Epithelial cell of esophagus (primary cell): Measurements from ENCODE around the gene TMEM217.
A peak's percentile ranks its signal among the peaks of the same experiment; 100 is the strongest.

Source experiments
- DNase-seq: peaks from one replicate; pipeline ENCODE4 v3.0.0; 2010; ENCODE audit warnings: low read depth
- H3K4me3 ChIP-seq: 2 replicates; pipeline ENCODE4 v1.5.1; 2011; ENCODE audit warnings: mild to moderate bottlenecking, low read length, control low read depth
- TF ChIP-seq, protein P1 (sequence below): IDR thresholded peaks from 2 replicates; pipeline ENCODE4 v1.5.1; 2011; ENCODE audit warnings: low read depth, mild to moderate bottlenecking, low read length, control low read depth, inconsistent platforms; ENCODE audit not compliant: insufficient read depth; ENCODE audit errors: missing control alignments

The TMEM217 gene

DNA sequence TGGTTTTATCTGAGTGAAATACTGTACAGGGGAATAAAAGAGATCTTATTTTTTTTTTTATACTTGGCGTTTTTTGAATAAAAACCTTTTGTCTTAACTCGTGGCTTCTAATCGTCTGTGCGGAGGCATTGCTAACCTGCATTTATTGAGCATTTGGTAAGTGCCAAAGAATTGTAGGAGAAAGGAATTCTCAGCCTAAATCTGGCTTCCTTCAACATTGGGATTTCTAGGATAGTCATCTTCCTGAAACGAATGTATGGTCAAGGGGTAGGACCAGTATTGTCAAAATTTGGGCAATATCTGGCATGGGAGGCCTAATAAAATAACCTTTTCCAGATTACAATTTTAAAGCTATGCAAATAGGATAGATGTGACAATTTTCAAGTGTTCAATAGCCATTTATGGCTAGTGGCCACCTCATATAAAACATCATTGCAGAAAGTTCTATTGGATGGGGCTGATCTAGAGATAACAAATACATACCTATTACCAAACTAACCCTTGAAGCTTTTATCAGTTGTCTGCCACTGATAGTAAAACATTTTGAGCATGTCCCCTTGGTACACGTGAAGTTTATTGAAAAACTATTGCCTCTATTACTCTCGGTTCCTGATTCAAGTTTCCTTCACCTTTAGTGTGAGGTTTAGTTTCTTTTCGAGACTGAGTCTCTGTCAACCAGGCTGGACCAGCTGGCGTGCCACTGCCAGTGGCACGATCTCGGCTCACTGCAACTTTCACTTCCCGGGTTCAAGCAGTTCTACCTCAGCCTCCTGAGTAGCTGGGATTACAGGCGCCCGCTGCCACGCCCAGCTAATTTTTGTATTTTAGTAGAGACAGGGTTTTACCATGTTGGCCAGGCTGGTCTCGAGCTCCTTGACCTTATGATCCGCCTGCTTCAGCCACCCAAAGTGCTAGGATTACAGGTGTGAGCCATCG is 82.3 kb downstream of the TMEM217 start:
- DNase-seq: peak; percentile 33
- no peak overlapping the region for H3K4me3 ChIP-seq
- TF ChIP-seq, protein P1, sequence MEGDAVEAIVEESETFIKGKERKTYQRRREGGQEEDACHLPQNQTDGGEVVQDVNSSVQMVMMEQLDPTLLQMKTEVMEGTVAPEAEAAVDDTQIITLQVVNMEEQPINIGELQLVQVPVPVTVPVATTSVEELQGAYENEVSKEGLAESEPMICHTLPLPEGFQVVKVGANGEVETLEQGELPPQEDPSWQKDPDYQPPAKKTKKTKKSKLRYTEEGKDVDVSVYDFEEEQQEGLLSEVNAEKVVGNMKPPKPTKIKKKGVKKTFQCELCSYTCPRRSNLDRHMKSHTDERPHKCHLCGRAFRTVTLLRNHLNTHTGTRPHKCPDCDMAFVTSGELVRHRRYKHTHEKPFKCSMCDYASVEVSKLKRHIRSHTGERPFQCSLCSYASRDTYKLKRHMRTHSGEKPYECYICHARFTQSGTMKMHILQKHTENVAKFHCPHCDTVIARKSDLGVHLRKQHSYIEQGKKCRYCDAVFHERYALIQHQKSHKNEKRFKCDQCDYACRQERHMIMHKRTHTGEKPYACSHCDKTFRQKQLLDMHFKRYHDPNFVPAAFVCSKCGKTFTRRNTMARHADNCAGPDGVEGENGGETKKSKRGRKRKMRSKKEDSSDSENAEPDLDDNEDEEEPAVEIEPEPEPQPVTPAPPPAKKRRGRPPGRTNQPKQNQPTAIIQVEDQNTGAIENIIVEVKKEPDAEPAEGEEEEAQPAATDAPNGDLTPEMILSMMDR: no peak

DNA sequence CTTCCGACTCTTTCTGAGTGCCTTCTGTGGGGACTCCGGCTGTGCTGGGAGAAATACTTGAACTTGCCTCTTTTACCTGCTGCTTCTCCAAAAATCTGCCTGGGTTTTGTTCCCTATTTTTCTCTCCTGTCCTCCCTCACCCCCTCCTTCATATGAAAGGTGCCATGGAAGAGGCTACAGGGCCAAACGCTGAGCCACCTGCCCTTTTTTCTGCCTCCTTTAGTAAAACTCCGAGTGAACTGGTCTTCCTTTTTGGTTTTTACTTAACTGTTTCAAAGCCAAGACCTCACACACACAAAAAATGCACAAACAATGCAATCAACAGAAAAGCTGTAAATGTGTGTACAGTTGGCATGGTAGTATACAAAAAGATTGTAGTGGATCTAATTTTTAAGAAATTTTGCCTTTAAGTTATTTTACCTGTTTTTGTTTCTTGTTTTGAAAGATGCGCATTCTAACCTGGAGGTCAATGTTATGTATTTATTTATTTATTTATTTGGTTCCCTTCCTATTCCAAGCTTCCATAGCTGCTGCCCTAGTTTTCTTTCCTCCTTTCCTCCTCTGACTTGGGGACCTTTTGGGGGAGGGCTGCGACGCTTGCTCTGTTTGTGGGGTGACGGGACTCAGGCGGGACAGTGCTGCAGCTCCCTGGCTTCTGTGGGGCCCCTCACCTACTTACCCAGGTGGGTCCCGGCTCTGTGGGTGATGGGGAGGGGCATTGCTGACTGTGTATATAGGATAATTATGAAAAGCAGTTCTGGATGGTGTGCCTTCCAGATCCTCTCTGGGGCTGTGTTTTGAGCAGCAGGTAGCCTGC is 83.2 kb downstream of the TMEM217 start:
- no peak overlapping the region for H3K4me3 ChIP-seq
- DNase-seq: no peak
- TF ChIP-seq, protein P1: no peak

DNA sequence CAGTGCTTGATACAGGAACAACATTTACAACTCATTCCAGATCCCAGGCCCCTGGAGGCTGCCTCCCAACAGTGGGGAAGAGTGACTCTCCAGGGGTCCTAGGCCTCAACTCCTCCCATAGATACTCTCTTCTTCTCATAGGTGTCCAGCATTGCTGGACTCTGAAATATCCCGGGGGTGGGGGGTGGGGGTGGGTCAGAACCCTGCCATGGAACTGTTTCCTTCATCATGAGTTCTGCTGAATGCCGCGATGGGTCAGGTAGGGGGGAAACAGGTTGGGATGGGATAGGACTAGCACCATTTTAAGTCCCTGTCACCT is 83.8 kb downstream of the TMEM217 start:
- DNase-seq: no peak
- TF ChIP-seq, protein P1: no peak
- no peak overlapping the region for H3K4me3 ChIP-seq

DNA sequence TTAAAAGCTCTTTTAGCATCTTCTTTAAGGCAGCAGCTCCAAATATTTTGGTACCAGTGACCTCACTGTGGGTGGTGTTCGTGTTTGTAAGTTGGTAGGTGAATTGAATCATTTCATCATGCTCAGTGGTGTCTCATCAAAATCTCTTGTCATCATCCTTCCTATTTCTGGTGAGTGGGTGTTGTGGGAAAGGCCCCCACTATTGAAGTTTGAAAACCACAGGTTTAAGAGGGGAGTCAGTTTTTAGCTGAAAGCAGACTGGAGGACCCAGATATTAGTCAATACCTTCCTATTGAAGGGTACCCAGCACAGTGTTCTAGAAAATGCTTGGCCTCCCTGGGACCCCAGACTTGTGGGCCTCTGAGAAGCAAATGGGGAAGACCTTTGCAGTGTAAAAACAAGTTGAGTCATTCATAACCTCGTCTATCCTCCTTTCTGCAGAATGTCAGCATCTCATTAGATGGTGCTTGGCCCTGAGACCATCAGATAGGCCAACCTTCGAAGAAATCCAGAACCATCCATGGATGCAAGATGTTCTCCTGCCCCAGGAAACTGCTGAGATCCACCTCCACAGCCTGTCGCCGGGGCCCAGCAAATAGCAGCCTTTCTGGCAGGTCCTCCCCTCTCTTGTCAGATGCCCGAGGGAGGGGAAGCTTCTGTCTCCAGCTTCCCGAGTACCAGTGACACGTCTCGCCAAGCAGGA is 84.3 kb downstream of the TMEM217 start:
- TF ChIP-seq, protein P1: no peak
- H3K4me3 ChIP-seq: no peak overlapping the region
- peak; percentile 24 for DNase-seq

DNA sequence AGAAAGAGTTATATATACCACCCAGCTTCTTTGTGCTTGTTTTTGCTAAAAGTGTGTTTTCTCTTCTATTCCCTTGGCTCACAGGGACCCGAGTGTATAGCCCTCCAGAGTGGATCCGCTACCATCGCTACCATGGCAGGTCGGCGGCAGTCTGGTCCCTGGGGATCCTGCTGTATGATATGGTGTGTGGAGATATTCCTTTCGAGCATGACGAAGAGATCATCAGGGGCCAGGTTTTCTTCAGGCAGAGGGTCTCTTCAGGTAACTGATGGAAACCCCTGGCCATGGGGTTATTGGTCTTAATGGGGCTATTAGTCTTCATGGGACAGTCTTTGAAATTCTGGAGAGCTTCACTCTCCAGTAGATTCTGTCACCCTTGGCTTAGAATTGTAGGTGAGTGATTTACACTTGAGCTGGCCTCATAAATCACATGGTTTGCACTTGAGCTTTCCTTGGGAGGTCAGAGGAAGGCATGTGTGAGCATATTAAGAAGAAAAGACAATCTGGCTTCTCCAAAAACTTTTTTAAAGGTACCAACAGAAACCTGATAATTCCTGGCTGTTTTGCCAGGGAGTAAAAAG is 84.9 kb downstream of the TMEM217 start:
- H3K4me3 ChIP-seq: no peak overlapping the region
- no peak for DNase-seq
- TF ChIP-seq, protein P1: no peak

DNA sequence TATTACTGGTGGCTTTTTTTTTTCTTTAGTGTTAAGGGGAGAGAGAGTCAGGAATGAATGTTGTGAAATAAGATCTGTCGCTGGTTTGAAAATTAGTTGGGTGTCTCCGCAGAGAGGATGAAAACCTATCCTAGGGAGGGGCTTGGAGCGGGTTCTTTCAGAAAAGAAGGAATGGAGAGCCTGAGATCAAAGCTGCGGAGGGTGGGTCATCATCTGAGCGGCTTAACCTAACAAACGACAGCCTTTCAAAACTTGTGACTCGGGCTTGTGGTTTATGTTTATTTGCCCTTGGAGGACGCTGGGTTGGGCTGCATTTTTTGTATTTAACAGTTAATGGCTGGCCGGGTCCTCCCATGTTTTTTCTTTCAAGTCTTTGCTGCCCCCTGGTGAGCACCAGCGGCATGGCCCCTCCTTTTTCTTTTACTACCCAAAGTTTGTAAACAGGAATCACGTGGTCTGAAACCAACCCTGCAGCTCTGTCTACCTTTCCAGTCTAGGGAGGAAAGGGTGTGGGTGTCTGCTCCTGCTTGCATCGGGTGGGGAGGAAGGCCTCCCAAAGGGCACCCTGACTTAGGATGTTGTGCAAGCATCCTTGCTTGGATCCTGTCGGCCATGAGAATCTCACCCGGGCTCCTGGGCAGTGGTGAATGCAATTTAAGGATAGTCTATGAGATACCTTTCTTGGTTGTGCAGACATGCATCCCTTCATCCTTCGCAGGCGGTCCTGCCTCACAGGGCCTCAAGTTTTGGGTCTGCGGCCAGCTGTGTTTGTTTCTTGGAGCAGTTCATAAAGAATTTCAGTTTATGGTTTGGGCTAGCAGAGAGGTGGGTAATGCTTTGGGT is 85.8 kb downstream of the TMEM217 start:
- peak overlapping the region; percentile 84 for H3K4me3 ChIP-seq
- TF ChIP-seq, protein P1: peak; percentile 86
- peak; percentile 93 for DNase-seq
